ENCODE results near the gene AATK.
A peak's percentile ranks its signal among the peaks of the same experiment; 100 is the strongest.

AATK gene

GRCh38 chr17:81103379-81103778 is 62.6 kb downstream of the AATK start:
- no peak for DNase-seq

- DNase-seq, result no peak
These were observed 63.2 kb downstream of the AATK start for GRCh38 chr17:81102869-81103268.

DNA sequence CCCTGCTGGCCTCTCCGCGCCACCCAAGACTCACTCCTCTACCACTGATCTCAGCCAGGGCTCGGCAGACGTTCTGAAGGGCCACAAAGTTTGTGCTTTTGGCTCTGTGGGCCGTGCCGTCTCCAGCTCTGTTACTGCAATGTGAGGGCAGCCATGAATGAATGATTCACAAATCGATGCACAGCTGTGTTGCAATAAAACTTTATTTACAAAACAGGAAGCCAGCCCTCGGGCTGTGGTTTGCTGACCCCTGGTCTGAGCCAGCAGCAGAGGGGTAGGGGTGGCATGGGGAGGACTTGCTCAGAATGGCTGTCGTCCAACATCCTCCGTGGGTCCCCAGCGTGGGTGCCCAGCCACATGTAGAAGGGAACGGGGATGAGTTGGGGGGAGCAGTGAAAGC is 63.7 kb downstream of the AATK start:
- no peak for DNase-seq

- DNase-seq, result peak; percentile 91
These were observed 64.3 kb downstream of the AATK start for GRCh38 chr17:81101614-81102306.

- DNase-seq, result no peak
These were observed 65.4 kb downstream of the AATK start for GRCh38 chr17:81100668-81101067.

DNA sequence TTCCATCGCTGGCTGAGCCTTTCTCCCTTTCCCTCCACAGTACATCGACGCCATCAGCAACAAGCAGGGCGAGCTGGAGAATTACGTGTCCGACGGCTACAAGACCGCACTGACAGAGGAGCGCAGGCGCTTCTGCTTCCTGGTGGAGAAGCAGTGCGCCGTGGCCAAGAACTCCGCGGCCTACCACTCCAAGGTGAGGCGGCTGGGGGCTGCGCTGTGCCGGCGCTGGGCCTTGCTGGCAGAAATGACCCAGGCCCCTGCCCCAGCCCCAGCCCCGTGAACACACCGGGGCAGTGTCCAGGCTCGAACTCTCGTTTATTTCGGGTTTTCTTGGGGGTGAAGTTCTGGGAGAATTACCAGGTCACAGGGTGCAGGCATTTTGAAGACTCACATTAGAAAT is 66.1 kb downstream of the AATK start:
- no peak for DNase-seq

DNA sequence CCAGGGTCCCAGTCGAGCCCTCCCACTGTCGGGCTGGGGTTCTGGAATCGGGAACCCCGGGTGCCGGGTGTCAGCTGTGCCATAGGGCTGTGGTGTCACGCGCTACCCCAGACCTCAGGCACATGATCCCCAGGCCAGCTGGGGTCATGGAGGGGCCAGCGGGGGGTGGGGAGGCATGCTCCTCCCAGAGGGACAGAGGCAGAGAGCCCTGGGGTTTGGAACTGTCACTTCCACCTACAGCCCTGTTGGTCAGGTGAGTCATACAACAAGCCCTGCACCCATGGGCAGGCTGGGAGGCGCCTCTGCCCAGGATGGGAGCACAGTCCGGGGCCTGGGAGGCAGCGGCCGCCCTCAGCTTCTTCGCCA is 68.1 kb downstream of the AATK start:
- no peak for DNase-seq

GRCh38 chr17:81097134-81097942 is 68.7 kb downstream of the AATK start:
- peak; percentile 43 for DNase-seq

DNA sequence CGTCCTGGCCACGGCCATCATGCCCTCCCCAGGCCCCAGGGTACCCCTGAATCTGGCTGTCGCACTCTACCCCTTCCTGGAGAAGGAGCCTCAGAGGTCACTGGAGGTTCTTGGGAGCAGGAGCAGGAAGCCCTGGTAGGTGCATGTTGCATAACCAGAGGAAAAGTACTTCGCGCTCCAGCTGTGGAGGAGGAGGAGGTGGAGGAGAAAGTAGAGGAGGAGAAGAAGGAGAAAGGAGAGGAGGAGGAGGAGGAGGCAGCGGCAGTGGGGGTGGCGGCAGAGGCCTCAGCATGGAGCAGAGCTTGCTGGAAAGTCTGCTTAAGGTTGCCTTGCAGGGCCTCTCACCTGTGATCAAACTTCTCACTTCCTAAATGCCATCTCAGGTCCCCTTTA is 69.3 kb downstream of the AATK start:
- no peak for DNase-seq

GRCh38 chr17:81095383-81095762 is 70.6 kb downstream of the AATK start:
- peak; percentile 17 for DNase-seq

GRCh38 chr17:81094509-81095382 is 71.3 kb downstream of the AATK start:
- peak; percentile 93 for DNase-seq

- no peak for DNase-seq
These were observed 72.2 kb downstream of the AATK start for GRCh38 chr17:81093619-81094508.

- DNase-seq, result no peak
These were observed 73.4 kb downstream of the AATK start for GRCh38 chr17:81092518-81093095.

GRCh38 chr17:81091774-81092517 is 74.1 kb downstream of the AATK start:
- no peak for DNase-seq

GRCh38 chr17:81091154-81091553 is 74.9 kb downstream of the AATK start:
- no peak for DNase-seq

GRCh38 chr17:81090361-81091136 is 75.5 kb downstream of the AATK start:
- peak; percentile 52 for DNase-seq

- DNase-seq, result peak; percentile 18
These were observed 79.1 kb downstream of the AATK start for GRCh38 chr17:81086789-81087551.

DNA sequence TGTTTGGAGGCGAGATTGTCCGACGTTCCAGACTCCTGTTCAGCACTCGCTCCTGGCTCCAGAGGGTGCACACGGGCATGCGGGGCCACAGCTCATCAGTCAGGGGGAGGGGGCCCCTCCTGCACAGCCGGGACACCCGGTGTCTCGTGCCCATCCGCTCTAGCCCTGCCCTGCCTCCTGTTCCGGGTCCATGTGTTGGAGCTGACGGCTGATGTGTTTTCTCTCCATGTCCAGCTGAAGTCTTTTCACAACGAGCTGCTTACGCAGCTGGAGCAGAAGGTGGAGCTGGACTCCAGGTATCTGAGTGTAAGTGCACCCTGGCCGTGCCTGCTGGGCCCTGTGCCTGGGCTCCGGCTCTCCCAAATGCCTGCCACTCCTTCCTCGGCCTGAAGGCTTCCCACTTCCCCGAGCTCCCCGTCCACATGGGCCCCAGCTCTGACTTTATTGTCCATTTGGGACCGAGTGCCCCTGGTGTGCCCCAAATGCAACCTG is 80.6 kb downstream of the AATK start:
- no peak for DNase-seq

GRCh38 chr17:81084680-81085419 is 81.2 kb downstream of the AATK start:
- no peak for DNase-seq

Data from CD4-positive, alpha-beta T cell treated with Interleukin-10 for 1 hour (primary cell).